Right lobe of liver (tissue), 6 donors: Measurements from ENCODE around the gene USH1C. TPM values are rescaled to one million over a fixed set of nuclear protein-coding genes. Genes with fewer than 3 reads are reported as not detected.

Source experiments
- ATAC-seq, 4 donors: fragments of 200-7000 bp; cut with Tn5 transposase; one replicate each; pipeline ENCODE4 v1.9.1; 2020; ENCODE audit warnings: mild to moderate bottlenecking in 4 of 4, moderate library complexity in 4 of 4
- DNase-seq, 3 donors: peaks; one replicate each; pipeline ENCODE4 v3.0.0-alpha.2; 2020
- H3K27ac ChIP-seq, 3 donors: fragments of 200-600 bp; one replicate each; pipeline ENCODE4 v1.8.0; 2022
- H3K27me3 ChIP-seq, 2 donors: fragments of 200-600 bp; one replicate each; pipeline ENCODE4 v1.8.0; 2022
- H3K36me3 ChIP-seq, 4 donors: fragments of 200-600 bp; sonication (generic) in 1 of 4; one replicate each; pipeline versions ENCODE4 v1.5.1 to v1.8.0; 2017 to 2022; ENCODE audit warnings: control low read depth in 1 of 4
- H3K4me1 ChIP-seq, 4 donors: fragments of 200-600 bp; sonication (generic) in 1 of 4; one replicate each; pipeline versions ENCODE4 v1.5.1 to v1.8.0; 2017 to 2022; ENCODE audit warnings: control low read depth in 1 of 4
- H3K4me3 ChIP-seq, 3 donors: fragments of 200-600 bp; one replicate each; pipeline ENCODE4 v1.8.0; 2022
- H3K9me3 ChIP-seq, 4 donors: fragments of 200-600 bp; sonication (generic) in 1 of 4; one replicate each; pipeline versions ENCODE4 v1.5.1 to v1.8.0; 2017 to 2022; ENCODE audit warnings: control low read depth in 1 of 4
- POLR2A ChIP-seq: fragments of 450-650 bp; IDR thresholded peaks from one replicate; pipeline ENCODE4 v1.6.1; 2017; ENCODE audit warnings: antibody characterized with exemption, mild to moderate bottlenecking
- WGBS: methylation state at CpG from one replicate; pipeline ENCODE4 v1.1.6; 2018; ENCODE audit warnings: low coverage, low lambda C conversion rate; ENCODE audit not compliant: insufficient coverage; ENCODE audit errors: missing lambda C conversion rate; 5-methylcytosine and 5-hydroxymethylcytosine counted together
- intact Hi-C, 2 donors: fragments of 100-400 bp; cut with DNase I; formaldehyde crosslinking; loops; one replicate each; pipeline versions ENCODE4 v1.11.2 to v1.14.1; 2022
- total RNA-seq, 6 experiments: library from RNA; depleted of rRNA in 2 of 6; stranded (reverse); fragments of >200 nt in 2 of 6; fragmentation: NEBNext Ultra II Directional in 3 of 6; extraction: Animal tissue kit (Norgen Biotek cat#: 25700) in 3 of 6; gene quantifications; one replicate each; pipeline versions ENCODE4 v1.1.0 to v1.2.4, GENCODE V29; 2016 to 2023
- TF ChIP-seq, protein P1 (sequence below), 4 donors: fragments of 200-600 bp in 3 of 4; fragments of 450-650 bp in 1 of 4; IDR thresholded peaks; one replicate each; pipeline versions ENCODE4 v1.5.1 to v1.8.0; 2016 to 2022; ENCODE audit warnings: antibody characterized with exemption in 4 of 4, mild to moderate bottlenecking in 2 of 4
- donor health status: DM: no; HTN: yes; CAD: no.
- donor health status: DM: no; HTN: no; CAD: no.
- donor health status: DM: no; HTN: no; CAD: no.
- donor health status: DM: no; HTN: yes; CAD: no.
- donor health status: DM: no; HTN: yes; CAD: no.

The USH1C gene
- total RNA-seq, 6 experiments from 2014 or later, result 0.15 to 1.2 (median 0.58) TPM

- DNase-seq, result no peak
- Histone ChIP-seq H3K9me3 (no peaks in the 10 kb centered on the region), H3K36me3 (no peaks in the 10 kb centered on the region), H3K27ac (no peak overlapping the region), H3K4me3 (no peak overlapping the region), H3K27me3 (no peaks in the 10 kb centered on the region), H3K4me1 (no peaks in the 10 kb centered on the region)
- intact Hi-C loops, result no loop called here
- WGBS, result 58% methylated on average over 3 of the region's 4 CpGs
- no peak for ATAC-seq
- TF ChIP-seq, protein P1, sequence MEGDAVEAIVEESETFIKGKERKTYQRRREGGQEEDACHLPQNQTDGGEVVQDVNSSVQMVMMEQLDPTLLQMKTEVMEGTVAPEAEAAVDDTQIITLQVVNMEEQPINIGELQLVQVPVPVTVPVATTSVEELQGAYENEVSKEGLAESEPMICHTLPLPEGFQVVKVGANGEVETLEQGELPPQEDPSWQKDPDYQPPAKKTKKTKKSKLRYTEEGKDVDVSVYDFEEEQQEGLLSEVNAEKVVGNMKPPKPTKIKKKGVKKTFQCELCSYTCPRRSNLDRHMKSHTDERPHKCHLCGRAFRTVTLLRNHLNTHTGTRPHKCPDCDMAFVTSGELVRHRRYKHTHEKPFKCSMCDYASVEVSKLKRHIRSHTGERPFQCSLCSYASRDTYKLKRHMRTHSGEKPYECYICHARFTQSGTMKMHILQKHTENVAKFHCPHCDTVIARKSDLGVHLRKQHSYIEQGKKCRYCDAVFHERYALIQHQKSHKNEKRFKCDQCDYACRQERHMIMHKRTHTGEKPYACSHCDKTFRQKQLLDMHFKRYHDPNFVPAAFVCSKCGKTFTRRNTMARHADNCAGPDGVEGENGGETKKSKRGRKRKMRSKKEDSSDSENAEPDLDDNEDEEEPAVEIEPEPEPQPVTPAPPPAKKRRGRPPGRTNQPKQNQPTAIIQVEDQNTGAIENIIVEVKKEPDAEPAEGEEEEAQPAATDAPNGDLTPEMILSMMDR (IDR thresholded peaks at IDR 0.05), result no peak
- TF ChIP-seq POLR2A, result no peak
Observed at GRCh38 chr11:17540807-17541206, 3.4 kb downstream of the USH1C start.

- H3K27me3 ChIP-seq, result no peaks in the 10 kb centered on the region
- no peaks in the 10 kb centered on the region for H3K9me3 ChIP-seq
- no peaks in the 10 kb centered on the region for H3K4me1 ChIP-seq
- H3K27ac ChIP-seq, result no peak overlapping the region
- no peak for ATAC-seq
- DNase-seq, result no peak
- TF ChIP-seq POLR2A, result no peak
- TF ChIP-seq, protein P1 (IDR thresholded peaks at IDR 0.05), result no peak
- 67% methylated on average over 1 of the region's 3 CpGs for WGBS
- no peak overlapping the region for H3K4me3 ChIP-seq
- intact Hi-C loops, result no loop called here
- H3K36me3 ChIP-seq, result no peaks in the 10 kb centered on the region
Observed at GRCh38 chr11:17538731-17539130, 5.5 kb downstream of the USH1C start.

DNA sequence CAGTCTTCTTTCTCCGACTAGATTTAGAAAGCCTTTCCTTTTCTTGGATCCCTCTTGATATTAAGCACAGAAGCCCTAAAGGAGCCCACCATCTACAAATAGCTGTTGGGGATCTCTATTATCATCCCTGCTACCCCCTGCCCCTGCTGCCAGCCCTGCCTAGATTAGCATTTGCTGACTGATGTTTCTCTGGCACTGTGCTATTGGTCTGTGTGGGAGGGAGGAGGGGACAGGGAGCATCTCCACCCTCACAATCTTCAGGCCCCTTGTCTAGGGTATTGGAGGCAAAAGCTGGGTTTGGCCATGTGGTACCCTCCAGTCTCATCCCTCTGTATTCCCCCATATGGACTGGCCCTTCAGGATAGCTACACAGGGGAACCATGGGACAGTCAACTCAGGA is 6.2 kb downstream of the USH1C start:
- Histone ChIP-seq H3K4me3 (no peak overlapping the region), H3K36me3 (no peaks in the 10 kb centered on the region), H3K27ac (no peak overlapping the region), H3K9me3 (no peaks in the 10 kb centered on the region), H3K27me3 (no peaks in the 10 kb centered on the region), H3K4me1 (no peaks in the 10 kb centered on the region)
- TF ChIP-seq, protein P1 (IDR thresholded peaks at IDR 0.05), result no peak
- TF ChIP-seq POLR2A, result no peak
- no peak for DNase-seq
- intact Hi-C loops, result no loop called here
- 82% methylated on average over 1 of the region's 1 CpG for WGBS
- ATAC-seq, result no peak

- ATAC-seq (no peak), DNase-seq (no peak)
- Histone ChIP-seq H3K27ac (no peak overlapping the region), H3K9me3 (no peaks in the 10 kb centered on the region), H3K36me3 (no peaks in the 10 kb centered on the region), H3K27me3 (no peaks in the 10 kb centered on the region), H3K4me1 (no peaks in the 10 kb centered on the region), H3K4me3 (no peak overlapping the region)
- TF ChIP-seq, protein P1 (IDR thresholded peaks at IDR 0.05), result no peak
- no peak for TF ChIP-seq POLR2A
- intact Hi-C loops, result no loop called here
- 80% methylated on average over 8 of the region's 8 CpGs for WGBS
Observed at GRCh38 chr11:17537261-17537660, 7.0 kb downstream of the USH1C start.

DNA sequence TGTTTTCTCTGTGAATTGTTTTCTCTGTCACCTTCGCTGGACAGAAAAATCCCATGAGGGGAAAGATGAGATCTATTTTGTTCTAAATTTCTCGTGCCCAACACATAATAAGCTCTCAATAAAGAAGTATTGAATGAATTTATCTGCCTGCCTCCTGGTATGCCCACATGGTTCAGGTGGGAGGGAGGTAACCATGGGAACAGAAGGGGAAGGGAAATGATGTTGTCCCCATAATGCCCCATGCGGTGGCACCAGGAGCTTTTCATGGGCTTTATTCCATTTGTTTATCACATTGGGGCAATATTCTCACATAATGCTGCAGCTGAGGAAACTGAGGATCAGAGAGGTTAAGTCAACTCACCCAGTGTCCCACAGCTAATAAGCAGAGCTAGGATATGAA is 8.7 kb downstream of the USH1C start:
- DNase-seq, result no peak
- no peak for TF ChIP-seq POLR2A
- TF ChIP-seq, protein P1 (IDR thresholded peaks at IDR 0.05), result no peak
- H3K4me1 ChIP-seq, result no peaks in the 10 kb centered on the region
- no peaks in the 10 kb centered on the region for H3K27me3 ChIP-seq
- H3K27ac ChIP-seq, result no peak overlapping the region
- ATAC-seq, result no peak
- intact Hi-C loops, result no loop called here
- no peaks in the 10 kb centered on the region for H3K36me3 ChIP-seq
- H3K4me3 ChIP-seq, result no peak overlapping the region
- no peaks in the 10 kb centered on the region for H3K9me3 ChIP-seq
- WGBS, result 78% methylated on average over 2 of the region's 3 CpGs
